ENCODE results near the gene PHC1.

The PHC1 gene

DNA sequence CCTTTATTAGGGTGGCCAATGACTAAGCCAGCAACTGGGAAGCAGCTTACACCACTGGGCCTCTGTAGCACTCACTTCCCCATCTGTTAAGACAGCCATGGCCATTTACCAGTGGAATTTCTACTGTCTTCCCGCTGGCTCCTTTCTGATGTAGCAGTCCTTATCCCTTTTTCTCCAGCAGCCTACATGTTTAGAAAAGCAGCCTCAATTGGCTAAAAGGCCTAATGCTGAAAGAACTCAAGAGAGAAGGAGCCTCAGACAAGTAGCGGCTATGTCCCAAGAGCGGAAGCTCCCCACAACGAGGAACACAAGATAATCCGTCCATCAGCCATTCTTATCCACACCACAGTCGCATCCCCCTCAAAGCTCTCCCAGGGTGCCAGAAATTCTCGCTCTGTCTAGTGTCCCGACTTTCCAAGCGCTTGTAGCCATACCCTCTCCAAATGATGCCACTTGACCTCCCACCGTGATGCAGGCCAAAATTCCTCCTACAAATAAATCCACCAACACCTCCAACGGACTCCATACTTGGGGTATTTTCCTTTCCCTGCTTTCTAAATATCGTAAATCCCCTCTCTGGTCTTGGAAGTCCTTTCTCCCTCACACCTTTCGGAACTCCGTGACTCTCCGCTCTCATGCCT lies 34.5 kb downstream of the PHC1 start:
- DNase-seq = no peak
- Mint-ChIP-seq H3K4me3 (peak overlapping the region; percentile 98), H3K4me1 (peaks cover 59% of the 10 kb centered on the region), H3K36me3 (peaks cover 39% of the 10 kb centered on the region), H3K9me3 (peaks cover 8% of the 10 kb centered on the region), H3K27ac (peak overlapping the region; percentile 93), H3K27me3 (no peaks in the 10 kb centered on the region)
- CTCF ChIA-PET = interaction anchor here (0.8 to 5.0 kb wide), 9 partner anchors 38 to 267 kb away, joined by 3 to 61 read pairs (median 5); no protein-coding TSS in a partner anchor

DNA sequence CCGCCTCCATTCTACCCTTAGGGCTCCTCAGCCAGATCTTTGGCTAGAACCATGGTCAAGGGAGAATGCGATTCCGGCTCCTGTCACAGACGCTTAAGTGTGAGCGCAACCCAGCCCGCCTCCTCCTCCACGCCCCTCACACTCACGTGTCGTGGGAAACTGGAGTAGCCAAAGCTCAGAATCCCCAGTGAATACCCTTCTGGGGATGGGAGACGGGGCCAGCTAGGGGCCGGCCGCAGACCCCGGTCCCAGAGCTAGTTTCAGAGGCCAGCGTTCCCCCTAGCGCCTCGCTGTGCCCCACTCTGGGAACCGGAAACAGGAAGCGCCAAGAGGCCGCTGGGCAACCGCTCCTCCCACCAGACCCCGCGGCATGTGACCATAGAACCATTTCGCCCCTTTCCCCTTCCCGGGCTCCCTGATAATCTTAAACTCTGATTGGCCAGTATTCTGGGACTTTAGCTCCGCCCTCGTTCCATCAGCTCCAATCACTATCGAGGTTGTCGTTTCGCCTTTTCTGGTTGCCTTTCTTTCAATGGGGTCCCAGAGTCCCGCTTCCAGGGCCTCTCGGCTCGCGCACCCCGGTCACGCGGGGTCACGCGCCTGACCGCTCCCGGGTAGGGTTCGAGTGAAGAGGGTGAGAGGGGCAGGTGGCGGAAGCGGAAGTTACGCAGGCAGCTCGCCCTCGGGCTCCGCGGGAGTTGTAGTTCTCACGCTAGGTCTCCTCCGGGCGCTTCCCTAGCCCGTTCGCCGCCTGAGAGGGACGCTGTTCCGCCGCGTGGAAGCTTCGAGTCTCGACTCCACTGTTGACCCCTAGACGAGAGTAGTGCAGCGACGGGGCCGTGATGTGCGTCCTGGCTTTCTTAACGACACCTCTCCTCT lies 35.3 kb downstream of the PHC1 start, which contains the start of gene M6PR:
TSS of gene M6PR (minus strand) at position 304 of the 879 bp plus-strand sequence. CDS start 3,241 bp downstream, outside the sequence.
- H3K9me3 Mint-ChIP-seq = peaks cover 8% of the 10 kb centered on the region
- peaks cover 66% of the 10 kb centered on the region for H3K4me1 Mint-ChIP-seq
- CTCF ChIA-PET = interaction anchor here (0.7 to 5.0 kb wide), 13 partner anchors 9 to 292 kb away, joined by 3 to 82 read pairs (median 6); no protein-coding TSS in a partner anchor
- H3K36me3 Mint-ChIP-seq = peaks cover 43% of the 10 kb centered on the region
- peak within 1 kb of the TSS; percentile 93 for H3K27ac Mint-ChIP-seq
- DNase-seq = peak; percentile 95
- peak within 1 kb of the TSS; percentile 98 for H3K4me3 Mint-ChIP-seq
- H3K27me3 Mint-ChIP-seq = no peaks in the 10 kb centered on the region

DNA sequence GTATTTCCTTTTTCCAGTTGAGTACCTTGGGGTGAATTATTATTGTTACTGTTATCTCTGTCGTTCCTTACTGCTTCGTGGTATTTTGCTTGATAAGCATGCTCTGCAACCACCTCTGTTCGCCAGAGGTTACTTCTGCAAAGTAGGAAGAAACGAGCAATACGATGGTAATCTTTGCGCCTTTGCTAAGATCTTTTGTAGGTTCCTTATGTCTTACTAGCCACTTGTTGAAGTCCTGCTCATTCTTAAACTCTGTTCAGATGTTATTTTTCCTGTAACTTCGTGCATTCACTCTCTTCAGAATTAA lies 35.9 kb downstream of the PHC1 start:
- H3K4me3 Mint-ChIP-seq = peak overlapping the region; percentile 98
- peaks cover 8% of the 10 kb centered on the region for H3K9me3 Mint-ChIP-seq
- no peaks in the 10 kb centered on the region for H3K27me3 Mint-ChIP-seq
- peaks cover 68% of the 10 kb centered on the region for H3K4me1 Mint-ChIP-seq
- peaks cover 42% of the 10 kb centered on the region for H3K36me3 Mint-ChIP-seq
- DNase-seq = no peak
- H3K27ac Mint-ChIP-seq = peak overlapping the region; percentile 93
- CTCF ChIA-PET = interaction anchor here (0.8 to 5.0 kb wide), 13 partner anchors 38 to 293 kb away, joined by 3 to 82 read pairs (median 5); no protein-coding TSS in a partner anchor

DNA sequence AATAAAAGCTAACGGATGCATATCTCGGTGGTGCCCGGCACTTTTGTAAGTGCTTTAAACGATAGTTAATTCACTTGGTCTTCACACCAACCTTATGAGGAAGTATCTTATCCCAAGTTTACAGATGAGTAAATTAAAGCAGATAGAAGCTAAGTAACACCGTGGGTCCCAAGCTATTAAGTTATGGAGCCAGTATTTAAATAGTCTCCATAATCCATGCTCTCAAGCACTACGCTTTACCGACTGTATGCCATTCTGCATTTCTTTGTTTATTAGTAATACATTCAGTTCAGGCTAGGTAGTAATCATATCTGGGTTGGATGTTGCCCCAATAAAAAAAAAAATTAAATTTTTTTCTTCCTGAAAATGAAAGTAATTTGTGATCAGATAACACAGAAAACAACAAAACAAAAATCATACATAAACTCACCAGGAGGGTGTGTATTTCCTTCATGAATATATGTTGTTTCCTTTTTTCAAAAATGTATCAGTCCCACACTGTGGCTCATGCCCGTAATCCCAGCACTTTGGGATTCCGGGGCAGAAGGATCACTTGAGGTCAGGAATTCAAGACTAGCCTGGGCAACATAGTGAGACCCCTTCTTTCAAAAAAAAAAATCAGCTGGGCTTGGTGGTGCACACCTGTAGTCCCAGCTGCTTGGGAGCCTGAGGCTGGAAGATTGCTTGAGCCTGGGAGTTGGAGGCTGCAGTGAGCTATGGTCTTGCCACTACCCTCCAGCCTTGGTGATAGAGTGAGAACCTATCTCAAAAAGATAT lies 36.6 kb downstream of the PHC1 start:
- Mint-ChIP-seq H3K36me3 (peaks cover 37% of the 10 kb centered on the region), H3K9me3 (peaks cover 10% of the 10 kb centered on the region), H3K27ac (peak overlapping the region; percentile 93), H3K4me1 (peaks cover 67% of the 10 kb centered on the region), H3K4me3 (peak overlapping the region; percentile 98), H3K27me3 (no peaks in the 10 kb centered on the region)
- CTCF ChIA-PET = interaction anchor here (0.6 to 5.0 kb wide), 16 partner anchors 10 to 382 kb away, joined by 3 to 82 read pairs (median 5); partner anchors contain the start of gene PHC1
- peak; percentile 36 for DNase-seq

DNA sequence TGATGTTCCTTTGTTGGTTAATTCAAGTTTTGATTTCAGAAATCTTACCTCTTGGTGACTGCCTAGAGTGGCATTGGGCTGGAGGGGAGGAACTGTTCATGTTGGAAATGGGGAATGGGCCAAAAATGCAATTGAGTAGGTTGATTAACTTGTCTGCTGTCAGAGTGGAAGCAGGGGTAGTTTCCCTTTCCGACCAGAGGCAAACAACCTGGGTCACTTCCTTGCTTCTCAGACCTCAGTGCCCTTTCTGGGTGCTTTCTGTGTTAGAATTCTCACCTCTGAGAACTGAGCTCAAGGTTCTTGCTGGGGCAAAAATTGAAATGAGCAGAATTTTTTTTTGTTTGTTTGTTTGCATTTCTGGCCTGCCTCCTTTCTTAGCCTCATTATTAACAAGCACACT lies 37.4 kb downstream of the PHC1 start:
- H3K27me3 Mint-ChIP-seq = no peaks in the 10 kb centered on the region
- peaks cover 62% of the 10 kb centered on the region for H3K4me1 Mint-ChIP-seq
- CTCF ChIA-PET = interaction anchor here (0.6 to 5.0 kb wide), 13 partner anchors 9 to 382 kb away, joined by 3 to 82 read pairs (median 5); partner anchors contain the start of gene PHC1
- peak; percentile 38 for DNase-seq
- H3K9me3 Mint-ChIP-seq = peaks cover 12% of the 10 kb centered on the region
- H3K36me3 Mint-ChIP-seq = peaks cover 36% of the 10 kb centered on the region
- H3K27ac Mint-ChIP-seq = peak overlapping the region; percentile 93
- H3K4me3 Mint-ChIP-seq = peak overlapping the region; percentile 98

DNA sequence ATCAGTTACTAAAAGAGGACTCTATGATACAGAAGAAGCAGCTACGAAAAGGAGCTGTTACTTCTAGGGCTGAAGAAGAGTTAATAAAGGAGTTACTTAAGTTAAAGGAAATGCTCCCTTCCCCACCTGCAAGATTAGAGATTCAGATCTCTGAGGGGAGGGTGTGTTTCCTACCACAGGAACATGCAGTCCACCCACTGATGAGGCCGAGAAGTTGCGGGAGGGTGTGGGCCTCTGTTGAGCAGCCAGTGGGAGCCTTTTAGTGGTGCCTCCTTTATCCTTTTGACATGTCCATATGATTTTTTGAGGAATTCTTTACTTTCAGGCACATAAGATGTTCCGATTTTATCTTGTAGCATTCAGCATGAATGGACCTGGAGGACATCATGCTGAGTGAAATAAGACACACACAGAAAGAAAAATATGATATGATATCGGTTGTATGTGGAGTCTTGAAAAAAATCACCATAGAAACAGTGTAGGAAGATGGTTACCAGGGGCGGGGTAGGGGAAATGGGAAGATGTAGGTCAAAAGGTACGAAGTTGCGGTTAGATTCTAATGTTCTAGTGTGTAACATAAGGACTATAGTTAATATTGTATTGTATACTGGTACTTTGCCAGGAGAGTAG lies 39.6 kb downstream of the PHC1 start:
- Mint-ChIP-seq H3K4me3 (peak overlapping the region; percentile 56), H3K27ac (peak overlapping the region; percentile 93), H3K27me3 (no peaks in the 10 kb centered on the region), H3K9me3 (peaks cover 16% of the 10 kb centered on the region), H3K36me3 (peaks cover 41% of the 10 kb centered on the region), H3K4me1 (peaks cover 56% of the 10 kb centered on the region)
- peak; percentile 62 for DNase-seq
- CTCF ChIA-PET = interaction anchor here (1.2 to 5.0 kb wide), 2 partner anchors 79 to 85 kb away, joined by 8 to 28 read pairs; no protein-coding TSS in a partner anchor

DNA sequence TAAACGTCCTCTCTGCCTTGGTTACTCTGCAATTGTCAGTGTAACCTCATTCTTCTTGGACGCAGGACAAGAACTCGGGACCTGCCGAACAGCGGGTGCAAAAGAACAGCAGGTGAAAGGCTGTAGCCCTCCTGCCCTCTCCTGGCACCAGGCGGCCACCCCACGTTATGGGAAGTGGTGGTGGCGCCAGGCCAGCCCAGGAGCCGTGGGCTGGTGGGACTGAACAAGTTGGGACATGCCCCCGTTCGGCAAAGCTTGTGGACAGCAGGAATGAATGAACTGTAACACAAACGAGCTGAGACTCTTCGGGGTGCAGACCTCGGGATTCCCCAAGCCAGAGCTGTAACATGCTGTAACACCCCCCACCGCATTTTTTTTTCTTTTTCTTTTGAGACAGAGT lies 41.8 kb downstream of the PHC1 start:
- CTCF ChIA-PET = interaction anchor here (1.0 kb wide), 1 partner anchor 22 kb away, joined by 3 read pairs; no protein-coding TSS in a partner anchor
- peaks cover 66% of the 10 kb centered on the region for H3K4me1 Mint-ChIP-seq
- DNase-seq = no peak
- peaks cover 16% of the 10 kb centered on the region for H3K9me3 Mint-ChIP-seq
- H3K27me3 Mint-ChIP-seq = no peaks in the 10 kb centered on the region
- H3K27ac Mint-ChIP-seq = no peak overlapping the region
- H3K4me3 Mint-ChIP-seq = no peak overlapping the region
- peaks cover 48% of the 10 kb centered on the region for H3K36me3 Mint-ChIP-seq

DNA sequence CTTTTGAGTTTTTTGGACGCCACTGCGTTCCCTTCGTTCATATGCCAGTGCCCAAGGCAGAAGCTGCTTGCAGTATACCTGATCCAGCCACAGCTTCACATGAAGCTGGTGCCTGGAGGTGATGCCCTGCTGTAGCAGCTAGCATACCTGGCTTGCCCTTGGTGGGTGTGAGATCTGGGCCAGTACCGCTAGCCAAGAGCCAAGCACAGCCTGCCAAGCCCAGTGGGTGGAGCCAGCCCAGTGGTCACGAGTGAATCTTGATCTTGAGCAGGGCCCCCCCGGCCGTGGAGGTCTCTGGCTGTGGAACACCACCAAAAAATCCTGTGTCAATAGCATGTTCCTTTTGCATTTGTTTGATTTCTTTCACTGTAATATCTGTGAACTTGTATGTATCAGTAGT lies 42.5 kb downstream of the PHC1 start:
- Mint-ChIP-seq H3K27me3 (no peaks in the 10 kb centered on the region), H3K4me1 (peaks cover 61% of the 10 kb centered on the region), H3K27ac (no peak overlapping the region), H3K4me3 (no peak overlapping the region), H3K9me3 (peaks cover 16% of the 10 kb centered on the region), H3K36me3 (peaks cover 48% of the 10 kb centered on the region)
- CTCF ChIA-PET = no interaction called here
- no peak for DNase-seq

DNA sequence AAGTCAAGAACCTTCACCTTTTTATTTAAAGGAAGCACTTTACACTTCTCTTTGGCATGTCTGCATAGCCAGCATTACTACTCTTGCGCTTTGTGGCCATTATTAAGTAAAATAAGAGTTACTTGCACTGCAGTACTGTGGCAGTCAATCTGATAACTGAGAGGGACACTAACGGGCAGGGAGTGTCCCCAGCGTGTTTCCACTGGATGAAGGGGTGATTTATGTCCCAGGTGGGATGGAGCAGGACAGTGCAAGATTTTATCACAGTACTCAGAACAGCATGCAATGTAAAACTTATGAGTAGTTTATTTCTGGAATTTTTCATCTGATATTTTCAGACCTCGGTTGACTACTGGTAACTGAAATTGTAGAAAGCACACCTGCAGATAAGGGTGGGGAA lies 43.3 kb downstream of the PHC1 start:
- Mint-ChIP-seq H3K36me3 (peaks cover 51% of the 10 kb centered on the region), H3K27ac (no peak overlapping the region), H3K4me1 (peaks cover 53% of the 10 kb centered on the region), H3K27me3 (no peaks in the 10 kb centered on the region), H3K9me3 (peaks cover 14% of the 10 kb centered on the region), H3K4me3 (no peak overlapping the region)
- CTCF ChIA-PET = interaction anchor here (1.6 kb wide), 1 partner anchor 8 kb away, joined by 3 read pairs; the partner anchor contains the start of gene M6PR
- DNase-seq = no peak

DNA sequence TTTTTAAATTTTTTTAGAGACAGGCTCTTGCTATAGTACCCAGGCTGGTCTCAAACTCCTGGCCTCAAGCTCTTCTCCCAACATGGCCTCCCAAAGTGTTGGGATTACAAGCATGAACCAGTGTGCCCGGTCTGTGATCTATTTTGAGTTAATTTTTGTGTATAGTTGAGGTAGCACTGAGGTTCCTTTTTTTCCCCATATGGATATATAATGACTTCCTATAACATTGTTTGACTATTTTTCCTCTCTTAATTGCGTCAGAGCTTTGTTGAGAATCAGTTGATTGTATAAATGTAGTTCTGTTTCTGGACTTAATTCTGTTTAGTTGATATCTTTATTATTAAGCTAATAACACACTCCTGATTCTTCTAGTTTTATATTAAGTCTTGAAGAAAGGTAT lies 43.8 kb downstream of the PHC1 start:
- H3K9me3 Mint-ChIP-seq = peaks cover 9% of the 10 kb centered on the region
- H3K27me3 Mint-ChIP-seq = no peaks in the 10 kb centered on the region
- H3K4me3 Mint-ChIP-seq = no peak overlapping the region
- no peak for DNase-seq
- H3K27ac Mint-ChIP-seq = no peak overlapping the region
- CTCF ChIA-PET = interaction anchor here (1.6 kb wide), 1 partner anchor 9 kb away, joined by 3 read pairs; the partner anchor contains the start of gene M6PR
- H3K36me3 Mint-ChIP-seq = peaks cover 48% of the 10 kb centered on the region
- peaks cover 48% of the 10 kb centered on the region for H3K4me1 Mint-ChIP-seq

DNA sequence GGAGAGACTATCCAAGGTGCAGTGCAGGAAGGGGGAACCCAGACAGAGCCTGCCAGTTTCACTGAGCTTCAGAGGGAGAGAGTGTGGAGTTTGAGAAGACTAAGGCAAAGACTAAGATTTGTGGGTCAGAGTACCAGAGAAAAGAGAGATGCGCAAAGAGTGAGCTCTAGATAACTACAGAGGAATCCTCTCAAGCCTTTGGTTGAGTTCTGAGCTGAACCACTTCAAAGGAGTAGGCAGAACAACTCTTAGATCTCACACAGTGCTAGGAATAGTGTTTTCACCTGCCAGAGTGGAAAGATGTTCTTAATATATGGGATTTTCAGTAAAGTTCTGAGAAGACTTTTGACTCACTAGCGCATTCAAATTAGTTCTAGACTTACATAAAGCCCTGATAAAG lies 45.9 kb downstream of the PHC1 start:
- Mint-ChIP-seq H3K4me1 (peaks cover 31% of the 10 kb centered on the region), H3K4me3 (no peak overlapping the region)
- CTCF ChIA-PET = interaction anchor here (1.0 kb wide), 1 partner anchor 8 kb away, joined by 5 read pairs; no protein-coding TSS in a partner anchor

DNA sequence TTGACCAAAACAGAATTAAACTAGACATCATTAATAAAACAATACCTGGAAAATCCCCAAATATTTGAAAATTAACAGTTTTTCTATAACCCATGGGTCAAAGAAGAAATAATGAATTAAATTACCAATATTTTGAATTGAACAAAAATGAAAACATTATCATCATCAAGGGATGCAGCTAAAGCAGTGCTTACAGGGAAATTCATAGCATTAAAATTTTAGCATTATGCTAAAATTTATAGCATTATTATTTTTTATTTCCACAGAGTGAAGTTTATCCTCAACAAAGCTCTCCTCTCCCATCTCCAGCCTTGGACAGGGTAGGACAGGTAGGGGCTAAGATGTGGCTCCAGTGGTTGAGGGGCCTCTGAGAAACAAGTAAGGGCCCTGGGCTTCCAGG lies 54.5 kb downstream of the PHC1 start:
- CTCF ChIA-PET = interaction anchor here (0.7 kb wide), 1 partner anchor 70 kb away, joined by 3 read pairs; no protein-coding TSS in a partner anchor
- H3K27ac Mint-ChIP-seq = no peak overlapping the region
- H3K9me3 Mint-ChIP-seq = peaks cover 33% of the 10 kb centered on the region
- H3K4me3 Mint-ChIP-seq = no peak overlapping the region
- DNase-seq = no peak
- no peaks in the 10 kb centered on the region for H3K27me3 Mint-ChIP-seq
- peaks cover 30% of the 10 kb centered on the region for H3K36me3 Mint-ChIP-seq
- H3K4me1 Mint-ChIP-seq = peaks cover 3% of the 10 kb centered on the region

More for the DNA sequence above, 45.9 kb downstream of the PHC1 start:
- Mint-ChIP-seq H3K27ac (peak overlapping the region; percentile 5), H3K36me3 (peaks cover 47% of the 10 kb centered on the region), H3K27me3 (no peaks in the 10 kb centered on the region), H3K9me3 (peaks cover 14% of the 10 kb centered on the region)
- no peak for DNase-seq

DNA sequence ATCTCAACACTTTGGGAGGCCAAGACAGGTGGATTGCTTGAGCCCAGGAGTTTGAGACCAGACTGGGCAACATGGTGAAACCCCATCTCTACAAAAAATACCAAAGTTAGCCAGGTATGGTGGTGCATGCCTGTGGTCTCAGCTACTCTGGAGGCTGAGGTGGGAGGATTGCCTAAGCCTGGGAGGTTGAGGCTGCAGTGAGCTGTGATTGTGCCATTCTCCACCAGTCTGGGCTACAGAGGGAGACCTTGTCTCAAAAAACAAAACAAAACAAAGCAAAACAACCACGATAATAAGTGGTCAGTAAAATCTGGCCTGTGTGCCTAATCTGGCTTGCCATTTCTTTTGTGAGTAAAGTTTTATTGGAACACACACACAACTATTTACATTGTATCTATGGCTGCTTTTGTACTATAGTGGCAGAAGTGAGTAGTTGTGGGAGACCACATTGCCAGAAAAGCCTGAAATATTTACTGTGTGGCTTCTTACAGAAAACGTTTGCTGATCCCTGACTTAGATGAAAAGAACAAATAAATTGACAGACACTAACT lies 55.6 kb downstream of the PHC1 start:
- Mint-ChIP-seq H3K27me3 (no peaks in the 10 kb centered on the region), H3K4me3 (no peak overlapping the region), H3K36me3 (peaks cover 26% of the 10 kb centered on the region), H3K9me3 (peaks cover 27% of the 10 kb centered on the region), H3K27ac (no peak overlapping the region), H3K4me1 (peaks cover 3% of the 10 kb centered on the region)
- CTCF ChIA-PET = no interaction called here
- DNase-seq = no peak
